GM18505 (cell line): ENCODE results near the gene KIAA0513.
A peak's percentile ranks its signal among the peaks of the same experiment; 100 is the strongest.

Experiments used
- ATAC-seq: cut with Tn5 transposase; IDR thresholded peaks from one replicate; pipeline ENCODE4 v1.9.1; 2021; ENCODE audit not compliant: unreplicated experiment
- POLR2A ChIP-seq: IDR thresholded peaks from 4 replicates; pipeline ENCODE4 v1.6.1; 2011; ENCODE audit warnings: borderline replicate concordance; ENCODE audit not compliant: insufficient read depth, insufficient read length; ENCODE audit errors: extremely low read depth

KIAA0513 gene

GRCh38 chr16:85027349-85027957, at the start of gene KIAA0513:
TSS of gene KIAA0513 (plus strand) at chr16:85027795. CDS start at chr16:85067072, 39,277 bp downstream.
- TF ChIP-seq POLR2A, result peak; percentile 89
- ATAC-seq, result peak; percentile 84

GRCh38 chr16:84979516-84979915, 48.1 kb upstream of the KIAA0513 start:
- no peak for ATAC-seq
- no peak for TF ChIP-seq POLR2A

GRCh38 chr16:84982434-84982833, 45.2 kb upstream of the KIAA0513 start:
- no peak for ATAC-seq
- no peak for TF ChIP-seq POLR2A

GRCh38 chr16:84985079-84986065, 42.2 kb upstream of the KIAA0513 start:
- ATAC-seq, result no peak
- no peak for TF ChIP-seq POLR2A

GRCh38 chr16:84986102-84986501, 41.5 kb upstream of the KIAA0513 start:
- ATAC-seq, result no peak
- TF ChIP-seq POLR2A, result no peak

- ATAC-seq, result no peak
- TF ChIP-seq POLR2A, result no peak
These were observed 40.7 kb upstream of the KIAA0513 start for GRCh38 chr16:84986879-84987278.

GRCh38 chr16:84988328-84989080, 39.1 kb upstream of the KIAA0513 start:
- TF ChIP-seq POLR2A, result no peak
- ATAC-seq, result no peak

GRCh38 chr16:84989749-84990620, 37.6 kb upstream of the KIAA0513 start:
- TF ChIP-seq POLR2A, result no peak
- no peak for ATAC-seq

GRCh38 chr16:84990782-84991181, 36.8 kb upstream of the KIAA0513 start:
- no peak for ATAC-seq

GRCh38 chr16:84992717-84993075, 34.9 kb upstream of the KIAA0513 start:
- no peak for TF ChIP-seq POLR2A
- no peak for ATAC-seq

More at GRCh38 chr16:84990782-84991181, 36.8 kb upstream of the KIAA0513 start:
- no peak for TF ChIP-seq POLR2A

GRCh38 chr16:84993926-84994325, 33.7 kb upstream of the KIAA0513 start:
- no peak for TF ChIP-seq POLR2A
- ATAC-seq, result no peak

- ATAC-seq, result no peak
- TF ChIP-seq POLR2A, result no peak
These were observed 31.9 kb upstream of the KIAA0513 start for GRCh38 chr16:84995663-84996062.
